Measurements from ENCODE around the gene MAP4K2.

DNA sequence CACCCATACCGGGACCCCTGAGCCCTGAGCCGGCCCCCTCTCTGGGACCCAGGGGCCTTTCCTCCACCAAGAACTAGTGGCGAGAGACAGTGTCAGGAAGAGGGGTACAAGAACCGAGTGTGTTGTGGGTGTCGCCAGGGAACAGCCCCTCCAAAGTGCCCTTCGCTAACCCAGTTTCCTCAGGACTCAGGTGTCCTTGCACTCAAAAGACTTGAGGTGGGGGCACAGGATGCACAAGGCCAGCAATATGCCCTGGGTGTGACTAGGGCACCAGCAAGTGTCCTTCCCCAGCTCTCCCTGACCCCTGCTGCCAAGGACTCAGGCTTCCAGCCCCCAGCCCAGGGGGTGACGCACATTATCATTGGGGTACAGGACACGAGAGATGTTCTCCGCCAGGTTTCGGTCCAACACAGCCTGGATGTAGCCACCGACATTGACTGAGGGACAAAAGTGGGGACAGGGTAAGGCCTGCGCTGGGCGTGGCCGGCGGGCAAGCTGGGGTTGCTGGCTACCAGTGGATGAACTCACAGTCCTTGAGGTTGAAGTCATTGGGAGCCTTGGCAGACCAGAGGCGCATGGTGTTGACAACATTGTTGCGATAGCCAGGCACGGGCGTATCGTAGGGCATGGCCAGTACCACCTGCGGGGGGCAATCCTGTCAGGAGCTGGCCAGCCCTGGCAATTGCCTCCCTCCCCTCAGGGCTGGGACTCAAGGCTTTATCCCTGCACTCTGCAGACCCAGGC is 47.9 kb downstream of the MAP4K2 start:
- TF ChIP-seq POLR2A (IDR thresholded peaks at IDR 0.05; ENCODE audit: low read depth, low read length) (no peak), POLR2AphosphoS5 (IDR thresholded peaks at IDR 0.05; ENCODE audit: low read depth, low read length) (no peak), POU2F2 (IDR thresholded peaks at IDR 0.05; ENCODE audit: low read depth, low read length) (no peak), PAX5 (IDR thresholded peaks at IDR 0.05; ENCODE audit: insufficient read depth, low read length, severe bottlenecking) (no peak), TAF1 (IDR thresholded peaks at IDR 0.05; ENCODE audit: low read depth, low read length) (no peak)

Data from GM12891 (cell line).